HG03045 (cell line): ENCODE results near the gene SAE1.
"Not testable (repeated sequence)": the region's sequence is repeated elsewhere in the genome, so short reads cannot be mapped to it uniquely, and the experiment has no call there.

Experiments
- ATAC-seq: cut with Tn5 transposase; IDR thresholded peaks from one replicate; pipeline ENCODE4 v1.9.1; 2021; ENCODE audit warnings: mild to moderate bottlenecking, moderate library complexity; ENCODE audit not compliant: unreplicated experiment

SAE1 gene

GRCh38 chr19:47130589-47131227, at the start of gene SAE1:
Gene SAE1 (plus strand): TSS chr19:47130835. CDS start chr19:47130931, 96 bp downstream.
- peak; percentile 83 for ATAC-seq

- no peak for ATAC-seq
These were observed 49.5 kb upstream of the SAE1 start for GRCh38 chr19:47081095-47081494.

GRCh38 chr19:47082493-47082892, 48.1 kb upstream of the SAE1 start:
- no peak for ATAC-seq

- no peak for ATAC-seq
These were observed 45.7 kb upstream of the SAE1 start for GRCh38 chr19:47084879-47085439.

- no peak for ATAC-seq
These were observed 44.4 kb upstream of the SAE1 start for GRCh38 chr19:47086280-47086679.

- ATAC-seq, result no peak
These were observed 40.8 kb upstream of the SAE1 start for GRCh38 chr19:47089767-47090350.

- ATAC-seq, result no peak
These were observed 37.4 kb upstream of the SAE1 start for GRCh38 chr19:47093254-47093653.

- ATAC-seq, result no peak
These were observed 36.8 kb upstream of the SAE1 start for GRCh38 chr19:47093841-47094240.

GRCh38 chr19:47094557-47095475, 35.8 kb upstream of the SAE1 start:
- no peak for ATAC-seq

GRCh38 chr19:47095476-47096099, 35.0 kb upstream of the SAE1 start:
- no peak for ATAC-seq

- ATAC-seq, result no peak
These were observed 34.4 kb upstream of the SAE1 start for GRCh38 chr19:47096100-47096704.

- ATAC-seq, result no peak
These were observed 33.9 kb upstream of the SAE1 start for GRCh38 chr19:47096721-47097120.

- ATAC-seq, result no peak
These were observed 33.0 kb upstream of the SAE1 start for GRCh38 chr19:47097396-47098201.

GRCh38 chr19:47098608-47099007, 32.0 kb upstream of the SAE1 start:
- ATAC-seq, result no peak

GRCh38 chr19:47099576-47100050, 31.0 kb upstream of the SAE1 start:
- no peak for ATAC-seq

GRCh38 chr19:47100290-47100689, 30.3 kb upstream of the SAE1 start:
- ATAC-seq, result no peak

- ATAC-seq, result not testable (repeated sequence)
These were observed 29.5 kb upstream of the SAE1 start for GRCh38 chr19:47101116-47101515.

- no peak for ATAC-seq
These were observed 28.1 kb upstream of the SAE1 start for GRCh38 chr19:47102346-47103060.

- ATAC-seq, result no peak
These were observed 26.0 kb upstream of the SAE1 start for GRCh38 chr19:47104680-47105079.
